Lung (tissue), 12 donors: ENCODE results near the gene CLTB. TPM values are rescaled to one million over a fixed set of nuclear protein-coding genes. Genes with fewer than 3 reads are reported as not detected.

Source experiments
- ATAC-seq: fragments of 200-7000 bp; cut with Tn5 transposase; one replicate; pipeline ENCODE4 v1.9.1; 2020; ENCODE audit warnings: moderate number of reproducible peaks; ENCODE audit not compliant: insufficient read depth, low FRiP score
- DNase-seq, 3 donors: peaks; one replicate each; pipeline ENCODE4 v3.0.0-alpha.2; 2013 to 2017
- H3K27ac ChIP-seq, 2 donors: one replicate each; pipeline ENCODE4 v1.5.1; 2013; ENCODE audit warnings: mild to moderate bottlenecking in 2 of 2, moderate library complexity in 2 of 2, control low read depth in 1 of 2, inconsistent platforms in 1 of 2, low read depth in 1 of 2, low read length in 1 of 2
- H3K27me3 ChIP-seq, 3 donors: one replicate each; pipeline ENCODE4 v1.5.1; 2013; ENCODE audit warnings: low read length in 2 of 3; ENCODE audit not compliant: control insufficient read depth in 3 of 3, insufficient read depth in 3 of 3
- H3K36me3 ChIP-seq, 4 donors: one replicate each; pipeline ENCODE4 v1.5.1; 2013; ENCODE audit warnings: low read length in 4 of 4, mild to moderate bottlenecking in 1 of 4, moderate library complexity in 1 of 4; ENCODE audit not compliant: control insufficient read depth in 4 of 4, insufficient read depth in 4 of 4
- H3K4me1 ChIP-seq, 5 donors: one replicate each; pipeline ENCODE4 v1.5.1; 2013; ENCODE audit warnings: low read length in 5 of 5, mild to moderate bottlenecking in 2 of 5, moderate library complexity in 1 of 5; ENCODE audit not compliant: control insufficient read depth in 5 of 5, insufficient read depth in 5 of 5
- H3K4me3 ChIP-seq: one replicate; pipeline ENCODE4 v1.5.1; 2013; ENCODE audit warnings: mild to moderate bottlenecking, control low read depth, moderate library complexity
- H3K9ac ChIP-seq, 2 donors: one replicate each; pipeline ENCODE4 v1.5.1; 2013; ENCODE audit warnings: low read length in 2 of 2, control low read depth in 1 of 2; ENCODE audit not compliant: insufficient read depth in 1 of 2
- H3K9me3 ChIP-seq, 4 donors: one replicate each; pipeline ENCODE4 v1.5.1; 2013; ENCODE audit warnings: low read length in 3 of 4, mild to moderate bottlenecking in 1 of 4, moderate library complexity in 1 of 4; ENCODE audit not compliant: control insufficient read depth in 4 of 4, insufficient read depth in 3 of 4
- WGBS, 2 donors: extraction: QIAGEN DNeasy Blood & Tissue Kit; methylation state at CpG; one replicate each; pipeline ENCODE4 v1.1.7; 2013; 5-methylcytosine and 5-hydroxymethylcytosine counted together
- polyA plus RNA-seq, 2 donors: library from polyadenylated mRNA; stranded (reverse); fragments of 200-250 nt; gene quantifications; one replicate each; pipeline ENCODE4 v1.2.1, GENCODE V29; 2013
- total RNA-seq, 2 donors: library from RNA; depleted of rRNA in 1 of 2; stranded (reverse); fragments of >200 nt in 1 of 2; gene quantifications; one replicate each; pipeline ENCODE4 v1.2.1, GENCODE V29; 2014 to 2021
- TF ChIP-seq, protein P1 (sequence below): IDR thresholded peaks from 2 replicates; pipeline ENCODE4 v1.5.1; 2012; ENCODE audit warnings: mild to moderate bottlenecking; ENCODE audit errors: control extremely low read depth, extremely low read depth
- donor health status: control.
- donor health status: control.
- donor health status: Bipolar disorder and iron deficiency.
- donor health status: healthy.
- donor health status: DM: yes; HTN: yes; CAD: no.

Gene CLTB
- total and polyA plus RNA-seq, 4 donors = 33.2 to 193 (median 112) TPM

DNA sequence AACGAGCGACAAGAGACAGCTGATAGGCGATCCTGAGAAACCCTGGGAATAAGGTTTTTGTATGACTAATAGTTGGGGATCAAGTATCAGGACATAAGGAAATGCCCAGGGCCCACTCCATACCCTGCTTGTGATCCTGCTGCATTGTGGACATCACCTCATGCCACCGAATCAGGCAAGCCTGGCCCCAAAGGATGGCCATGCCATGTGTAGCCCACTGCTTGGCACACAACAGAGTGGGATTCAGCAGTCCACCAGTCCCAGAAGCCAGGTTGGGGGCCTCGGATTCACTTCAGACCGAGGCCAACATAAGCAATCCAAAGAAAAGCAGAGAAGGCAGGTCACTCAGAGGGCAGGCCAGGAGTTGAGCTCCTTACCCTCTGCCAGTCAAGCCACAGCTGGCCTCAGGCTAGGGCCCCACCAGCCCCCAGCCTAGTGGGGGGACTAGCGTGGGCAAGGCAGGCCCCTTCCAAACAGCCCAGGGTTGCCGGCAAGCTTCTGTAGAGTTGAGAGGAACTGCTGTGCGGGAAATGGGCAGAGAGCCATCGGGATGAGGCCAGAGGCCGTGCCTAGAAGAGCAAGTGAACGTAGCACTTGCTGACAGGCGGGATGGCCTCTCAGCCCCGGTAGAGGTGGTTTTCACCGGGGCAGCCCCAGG is 33.0 kb downstream of the CLTB start:
- Histone ChIP-seq H3K4me1 (peaks cover 0 to 13% (median 5%) of the 10 kb centered on the region in 5 donors), H3K27ac (no peak overlapping the region), H3K36me3 (peaks cover 13 to 31% (median 15%) of the 10 kb centered on the region in 4 donors), H3K4me3 (no peak overlapping the region), H3K27me3 (no peaks in the 10 kb centered on the region), H3K9ac (no peak overlapping the region), H3K9me3 (no peaks in the 10 kb centered on the region)
- 85 to 93% methylated on average over 15 of the region's 15 CpGs for WGBS, 2 donors
- no peak for DNase-seq
- TF ChIP-seq, protein P1, sequence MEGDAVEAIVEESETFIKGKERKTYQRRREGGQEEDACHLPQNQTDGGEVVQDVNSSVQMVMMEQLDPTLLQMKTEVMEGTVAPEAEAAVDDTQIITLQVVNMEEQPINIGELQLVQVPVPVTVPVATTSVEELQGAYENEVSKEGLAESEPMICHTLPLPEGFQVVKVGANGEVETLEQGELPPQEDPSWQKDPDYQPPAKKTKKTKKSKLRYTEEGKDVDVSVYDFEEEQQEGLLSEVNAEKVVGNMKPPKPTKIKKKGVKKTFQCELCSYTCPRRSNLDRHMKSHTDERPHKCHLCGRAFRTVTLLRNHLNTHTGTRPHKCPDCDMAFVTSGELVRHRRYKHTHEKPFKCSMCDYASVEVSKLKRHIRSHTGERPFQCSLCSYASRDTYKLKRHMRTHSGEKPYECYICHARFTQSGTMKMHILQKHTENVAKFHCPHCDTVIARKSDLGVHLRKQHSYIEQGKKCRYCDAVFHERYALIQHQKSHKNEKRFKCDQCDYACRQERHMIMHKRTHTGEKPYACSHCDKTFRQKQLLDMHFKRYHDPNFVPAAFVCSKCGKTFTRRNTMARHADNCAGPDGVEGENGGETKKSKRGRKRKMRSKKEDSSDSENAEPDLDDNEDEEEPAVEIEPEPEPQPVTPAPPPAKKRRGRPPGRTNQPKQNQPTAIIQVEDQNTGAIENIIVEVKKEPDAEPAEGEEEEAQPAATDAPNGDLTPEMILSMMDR = no peak
- ATAC-seq = no peak

DNA sequence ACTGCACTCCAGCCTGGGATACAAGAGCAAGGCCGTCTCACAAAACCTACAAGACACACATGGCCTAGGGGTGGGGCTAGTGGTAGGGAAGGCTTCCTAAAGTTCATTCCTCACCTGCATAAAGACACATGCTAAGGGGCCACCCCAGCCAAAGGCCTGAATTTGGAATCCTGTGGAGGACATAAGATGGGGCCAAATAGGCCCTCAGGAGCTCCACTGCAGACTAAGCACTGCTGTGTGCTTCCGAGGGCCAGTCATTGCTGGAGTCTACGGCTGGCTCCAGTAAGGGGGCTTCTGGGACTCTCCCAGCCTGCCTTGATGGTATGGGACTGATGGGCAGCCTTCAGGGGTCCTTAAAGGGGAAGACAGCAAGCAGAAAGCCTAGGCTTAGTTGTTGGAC is 33.6 kb downstream of the CLTB start:
- no peak overlapping the region for H3K9ac ChIP-seq
- ATAC-seq = no peak
- DNase-seq = no peak
- no peaks in the 10 kb centered on the region for H3K27me3 ChIP-seq
- H3K36me3 ChIP-seq = peaks cover 15 to 31% (median 16%) of the 10 kb centered on the region in 4 donors
- H3K4me3 ChIP-seq = no peak overlapping the region
- no peak overlapping the region for H3K27ac ChIP-seq
- 77 to 92% methylated on average over 3 of the region's 3 CpGs for WGBS, 2 donors
- H3K9me3 ChIP-seq = no peaks in the 10 kb centered on the region
- H3K4me1 ChIP-seq = peaks cover 0 to 10% (median 5%) of the 10 kb centered on the region in 5 donors
- TF ChIP-seq, protein P1 = no peak

DNA sequence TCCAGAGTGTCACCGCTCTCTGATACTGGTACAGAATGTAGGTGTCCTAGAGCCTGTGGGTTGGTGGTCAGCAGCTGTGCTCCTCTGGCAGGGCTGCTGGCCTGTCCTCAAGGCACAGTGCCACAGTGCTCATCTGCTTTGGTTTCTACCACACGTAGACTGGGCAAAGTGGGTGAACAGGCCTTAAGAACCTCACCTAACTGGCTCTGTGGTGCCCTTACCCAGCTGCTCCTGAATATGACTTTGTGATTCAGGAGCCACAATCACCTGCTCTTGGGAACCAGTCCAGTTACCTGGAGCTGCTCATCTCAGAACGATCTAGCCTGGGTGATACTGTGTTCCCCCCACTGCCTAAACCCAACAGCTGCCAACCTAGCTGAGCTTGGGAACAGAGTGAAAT is 34.4 kb downstream of the CLTB start:
- Histone ChIP-seq H3K27me3 (no peaks in the 10 kb centered on the region), H3K9me3 (no peaks in the 10 kb centered on the region), H3K4me1 (peaks cover 0 to 4% (median 2%) of the 10 kb centered on the region in 5 donors), H3K4me3 (no peak overlapping the region), H3K27ac (peak overlapping the region; percentile 41 to 51), H3K36me3 (peaks cover 15 to 31% (median 16%) of the 10 kb centered on the region in 4 donors), H3K9ac (no peak overlapping the region)
- DNase-seq (no peak), ATAC-seq (no peak)
- TF ChIP-seq, protein P1 = no peak
- WGBS, 2 donors = 94 to 95% methylated on average over 3 of the region's 3 CpGs
